Measurements from ENCODE around the gene BOK.
"Not testable (repeated sequence)": the region's sequence is repeated elsewhere in the genome, so short reads cannot be mapped to it uniquely, and the experiment has no call there.

DNA sequence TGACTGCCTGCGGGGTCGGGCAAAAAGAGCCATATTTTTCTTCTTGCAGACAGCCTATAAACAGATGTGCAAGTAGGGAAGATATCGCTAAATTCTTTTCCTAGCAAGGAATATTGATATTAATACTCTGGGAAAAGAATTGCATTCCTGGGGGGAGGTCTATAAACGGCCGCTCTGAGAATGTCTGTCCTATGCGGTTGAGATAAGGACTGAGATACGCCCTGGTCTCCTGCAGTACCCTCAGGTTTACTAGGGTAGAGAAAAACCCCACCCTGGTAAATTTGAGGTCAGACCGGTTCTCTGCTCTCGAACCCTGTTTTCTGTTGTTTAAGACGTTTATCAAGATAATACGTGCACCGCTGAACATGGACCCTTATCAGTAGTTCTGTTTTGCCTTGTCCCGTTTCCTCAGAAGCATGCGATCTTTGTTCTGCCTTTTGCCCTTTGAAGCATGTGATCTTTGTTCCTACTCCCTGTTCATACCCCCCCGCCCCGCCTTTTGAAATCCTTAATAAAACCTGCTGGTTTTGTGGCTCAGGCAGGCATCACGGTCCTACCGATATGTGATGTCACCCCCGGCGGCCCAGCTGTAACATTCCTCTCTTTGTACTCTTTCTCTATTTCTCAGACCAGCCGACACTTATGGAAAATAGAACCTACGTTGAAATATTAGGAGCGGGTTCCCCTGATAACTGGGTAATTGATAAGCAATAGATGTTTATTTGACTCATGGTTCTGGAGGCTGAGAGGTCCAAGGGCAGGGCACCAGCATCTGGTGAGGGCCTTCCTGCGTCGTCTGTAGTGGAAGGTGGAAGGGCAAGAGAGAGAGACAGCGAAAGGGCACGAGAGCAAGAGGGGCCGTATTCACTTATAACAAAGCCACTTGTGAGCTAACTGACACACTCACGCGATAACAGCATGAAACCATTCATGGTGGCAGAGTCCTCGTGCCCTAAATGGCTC, 32.4 kb upstream of the BOK start:
- not testable (repeated sequence) for TF ChIP-seq POLR2AphosphoS5 (IDR thresholded peaks at IDR 0.05); CTCF (IDR thresholded peaks at IDR 0.05; ENCODE audit: poor library complexity, severe bottlenecking); EP300 (conservative IDR thresholded peaks at IDR 0.05; ENCODE audit: poor library complexity, severe bottlenecking)

Data from neural cell (in vitro differentiated cells).